Activated CD8-positive, alpha-beta memory T cell treated with anti-CD3 and anti-CD28 coated beads, Interleukin-2, amount 50 U/mL, for 24 hours (primary cell): ENCODE data around the gene WDFY1.
"Not testable (repeated sequence)": the region's sequence is repeated elsewhere in the genome, so short reads cannot be mapped to it uniquely, and the experiment has no call there.

Experiments used
- DNase-seq: peaks from one replicate; pipeline ENCODE4 v3.0.0-alpha.2; 2020; ENCODE audit errors: extremely low read depth

Gene WDFY1

GRCh38 chr2:223957092-223957851 lies 12.1 kb upstream of the WDFY1 start, which contains the start of gene MRPL44:
TSS of gene MRPL44 (plus strand) at chr2:223957463. CDS start at chr2:223957473, 10 bp downstream.
- peak; percentile 97 for DNase-seq

- DNase-seq, result no peak
Observed at GRCh38 chr2:223956300-223956699, 11.2 kb upstream of the WDFY1 start.

- DNase-seq, result no peak
Observed at GRCh38 chr2:223954401-223954800, 9.3 kb upstream of the WDFY1 start.

GRCh38 chr2:223952280-223952968 lies 7.3 kb upstream of the WDFY1 start:
- DNase-seq, result no peak

GRCh38 chr2:223950448-223951347 lies 5.6 kb upstream of the WDFY1 start:
- DNase-seq, result no peak

- no peak for DNase-seq
Observed at GRCh38 chr2:223949241-223949840, 4.2 kb upstream of the WDFY1 start.

- DNase-seq, result no peak
Observed at GRCh38 chr2:223947711-223948205, 2.6 kb upstream of the WDFY1 start.

GRCh38 chr2:223945755-223946154 lies 620 bp upstream of the WDFY1 start:
- no peak for DNase-seq

GRCh38 chr2:223944166-223944702 lies 901 bp downstream of the WDFY1 start:
- no peak for DNase-seq

GRCh38 chr2:223943561-223944008 lies 1.6 kb downstream of the WDFY1 start:
- no peak for DNase-seq

- DNase-seq, result no peak
Observed at GRCh38 chr2:223943135-223943534, 2.0 kb downstream of the WDFY1 start.

GRCh38 chr2:223941579-223942277 lies 3.4 kb downstream of the WDFY1 start:
- DNase-seq, result peak; percentile 64

- not testable (repeated sequence) for DNase-seq
Observed at GRCh38 chr2:223939438-223939837, 5.7 kb downstream of the WDFY1 start.

- no peak for DNase-seq
Observed at GRCh38 chr2:223937535-223937934, 7.6 kb downstream of the WDFY1 start.

- DNase-seq, result no peak
Observed at GRCh38 chr2:223936862-223937326, 8.2 kb downstream of the WDFY1 start.

- DNase-seq, result no peak
Observed at GRCh38 chr2:223935459-223936125, 9.5 kb downstream of the WDFY1 start.

GRCh38 chr2:223934870-223935269 lies 10.3 kb downstream of the WDFY1 start:
- no peak for DNase-seq

GRCh38 chr2:223932816-223933800 lies 12.0 kb downstream of the WDFY1 start:
- DNase-seq, result no peak
